HL-60/S4 treated with retinoic acid at 250 ng/mL for 4 days and 3 days (cell line): ENCODE measurements around the gene CKAP2L.

Source experiments
- in situ Hi-C: fragments of 300-500 bp; cut with MboI; formaldehyde crosslinking; loops from 2 replicates; pipeline ENCODE4 v1.7.0; 2022; ENCODE audit warnings: low sequenced_read_pairs

The CKAP2L gene

GRCh38 chr2:112727276-112728028 is 37.0 kb downstream of the CKAP2L start:
- in situ Hi-C loops, result no loop called here

- in situ Hi-C loops, result no loop called here
Measured at GRCh38 chr2:112726487-112727190, 37.8 kb downstream of the CKAP2L start.

GRCh38 chr2:112725545-112726457 is 38.6 kb downstream of the CKAP2L start:
- in situ Hi-C loops, result no loop called here

GRCh38 chr2:112724591-112725525 is 39.6 kb downstream of the CKAP2L start:
- in situ Hi-C loops, result loop anchor here (25.0 kb wide), 1 partner anchor 113 kb away; no protein-coding TSS in a partner anchor

- in situ Hi-C loops, result loop anchor here (25.0 kb wide), 1 partner anchor 112 kb away; no protein-coding TSS in a partner anchor
Measured at GRCh38 chr2:112723995-112724394, 40.4 kb downstream of the CKAP2L start.

- in situ Hi-C loops, result loop anchor here (25.0 kb wide), 1 partner anchor 111 kb away; no protein-coding TSS in a partner anchor
Measured at GRCh38 chr2:112723547-112723940, 40.9 kb downstream of the CKAP2L start.

- in situ Hi-C loops, result loop anchor here (25.0 kb wide), 1 partner anchor 111 kb away; no protein-coding TSS in a partner anchor
Measured at GRCh38 chr2:112722816-112723546, 41.4 kb downstream of the CKAP2L start.

- in situ Hi-C loops, result loop anchor here (25.0 kb wide), 1 partner anchor 110 kb away; no protein-coding TSS in a partner anchor
Measured at GRCh38 chr2:112721819-112722522, 42.4 kb downstream of the CKAP2L start.

- in situ Hi-C loops, result loop anchor here (25.0 kb wide), 1 partner anchor 108 kb away; no protein-coding TSS in a partner anchor
Measured at GRCh38 chr2:112720785-112721184, 43.6 kb downstream of the CKAP2L start, which contains the start of gene NT5DC4. NT5DC4 (plus strand) TSS chr2:112721020; CDS start chr2:112721080, 60 bp downstream.

GRCh38 chr2:112718863-112719370 is 45.5 kb downstream of the CKAP2L start:
- in situ Hi-C loops, result loop anchor here (25.0 kb wide), 1 partner anchor 107 kb away; no protein-coding TSS in a partner anchor

- in situ Hi-C loops, result loop anchor here (25.0 kb wide), 1 partner anchor 105 kb away; no protein-coding TSS in a partner anchor
Measured at GRCh38 chr2:112716826-112717352, 47.5 kb downstream of the CKAP2L start.

GRCh38 chr2:112716094-112716493 is 48.3 kb downstream of the CKAP2L start:
- in situ Hi-C loops, result loop anchor here (25.0 kb wide), 1 partner anchor 104 kb away; no protein-coding TSS in a partner anchor

GRCh38 chr2:112714836-112715631 is 49.4 kb downstream of the CKAP2L start:
- in situ Hi-C loops, result loop anchor here (25.0 kb wide), 1 partner anchor 103 kb away; no protein-coding TSS in a partner anchor

- in situ Hi-C loops, result loop anchor here (25.0 kb wide), 1 partner anchor 102 kb away; no protein-coding TSS in a partner anchor
Measured at GRCh38 chr2:112714331-112714730, 50.1 kb downstream of the CKAP2L start.

GRCh38 chr2:112713926-112714325 is 50.5 kb downstream of the CKAP2L start:
- in situ Hi-C loops, result loop anchor here (25.0 kb wide), 1 partner anchor 102 kb away; no protein-coding TSS in a partner anchor

GRCh38 chr2:112713585-112713925 is 50.9 kb downstream of the CKAP2L start:
- in situ Hi-C loops, result loop anchor here (25.0 kb wide), 1 partner anchor 101 kb away; no protein-coding TSS in a partner anchor
